ENCODE results near the gene CIITA.

GRCh38 chr16:10970065-10970464 is 93.1 kb downstream of the CIITA start:
- TF ChIP-seq, protein P1, sequence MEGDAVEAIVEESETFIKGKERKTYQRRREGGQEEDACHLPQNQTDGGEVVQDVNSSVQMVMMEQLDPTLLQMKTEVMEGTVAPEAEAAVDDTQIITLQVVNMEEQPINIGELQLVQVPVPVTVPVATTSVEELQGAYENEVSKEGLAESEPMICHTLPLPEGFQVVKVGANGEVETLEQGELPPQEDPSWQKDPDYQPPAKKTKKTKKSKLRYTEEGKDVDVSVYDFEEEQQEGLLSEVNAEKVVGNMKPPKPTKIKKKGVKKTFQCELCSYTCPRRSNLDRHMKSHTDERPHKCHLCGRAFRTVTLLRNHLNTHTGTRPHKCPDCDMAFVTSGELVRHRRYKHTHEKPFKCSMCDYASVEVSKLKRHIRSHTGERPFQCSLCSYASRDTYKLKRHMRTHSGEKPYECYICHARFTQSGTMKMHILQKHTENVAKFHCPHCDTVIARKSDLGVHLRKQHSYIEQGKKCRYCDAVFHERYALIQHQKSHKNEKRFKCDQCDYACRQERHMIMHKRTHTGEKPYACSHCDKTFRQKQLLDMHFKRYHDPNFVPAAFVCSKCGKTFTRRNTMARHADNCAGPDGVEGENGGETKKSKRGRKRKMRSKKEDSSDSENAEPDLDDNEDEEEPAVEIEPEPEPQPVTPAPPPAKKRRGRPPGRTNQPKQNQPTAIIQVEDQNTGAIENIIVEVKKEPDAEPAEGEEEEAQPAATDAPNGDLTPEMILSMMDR (IDR thresholded peaks at IDR 0.05), result no peak
- no peak for TF ChIP-seq POLR2A (IDR thresholded peaks at IDR 0.05)

All from adrenal gland (tissue), 5 donors.